Stomach smooth muscle (tissue), 2 donors: ENCODE measurements around the gene SPATA33.
A peak's percentile ranks its signal among the peaks of the same experiment; 100 is the strongest.
"Not testable (repeated sequence)": the region's sequence is repeated elsewhere in the genome, so short reads cannot be mapped to it uniquely, and the experiment has no call there.

Experiments
- H3K27ac ChIP-seq: one replicate; pipeline ENCODE4 v1.7.0; 2013; ENCODE audit warnings: mild to moderate bottlenecking, low read length, inconsistent platforms
- H3K27me3 ChIP-seq, 2 donors: one replicate each; pipeline ENCODE4 v1.7.0; 2013; ENCODE audit warnings: low read length in 2 of 2; ENCODE audit not compliant: insufficient read depth in 2 of 2, control insufficient read depth in 1 of 2
- H3K36me3 ChIP-seq, 2 donors: one replicate each; pipeline ENCODE4 v1.7.0; 2013; ENCODE audit warnings: low read length in 2 of 2; ENCODE audit not compliant: control insufficient read depth in 2 of 2, insufficient read depth in 2 of 2
- H3K4me1 ChIP-seq: one replicate; pipeline ENCODE4 v1.7.0; 2013; ENCODE audit warnings: low read length; ENCODE audit not compliant: control insufficient read depth, insufficient read depth
- H3K4me3 ChIP-seq, 2 donors: one replicate each; pipeline ENCODE4 v1.7.0; 2013; ENCODE audit warnings: low read length in 2 of 2
- H3K9ac ChIP-seq, 2 donors: one replicate each; pipeline ENCODE4 v1.7.0; 2013; ENCODE audit warnings: low read length in 2 of 2, mild to moderate bottlenecking in 1 of 2
- H3K9me3 ChIP-seq, 2 donors: one replicate each; pipeline ENCODE4 v1.7.0; 2013; ENCODE audit warnings: low read length in 2 of 2; ENCODE audit not compliant: control insufficient read depth in 2 of 2
- donor health status: healthy.
- donor health status: Pancreatic carcinoma.

Gene SPATA33

GRCh38 chr16:89695086-89695874, 37.6 kb downstream of the SPATA33 start:
- Histone ChIP-seq H3K4me1 (peaks cover 2% of the 10 kb centered on the region), H3K4me3 (no peak overlapping the region), H3K9ac (no peak overlapping the region), H3K27ac (no peak overlapping the region), H3K27me3 (no peaks in the 10 kb centered on the region), H3K36me3 (peaks cover 20 to 24% of the 10 kb centered on the region in 2 donors), H3K9me3 (no peaks in the 10 kb centered on the region)

- Histone ChIP-seq H3K4me3 (no peak overlapping the region), H3K27me3 (no peaks in the 10 kb centered on the region), H3K36me3 (peaks cover 20 to 24% of the 10 kb centered on the region in 2 donors), H3K9me3 (no peaks in the 10 kb centered on the region), H3K4me1 (peaks cover 10% of the 10 kb centered on the region), H3K9ac (no peak overlapping the region), H3K27ac (no peak overlapping the region)
Measured at GRCh38 chr16:89695875-89696669, 38.4 kb downstream of the SPATA33 start.

- Histone ChIP-seq H3K9ac (no peak overlapping the region), H3K27ac (no peak overlapping the region), H3K27me3 (peaks cover 0 to 1% of the 10 kb centered on the region in 2 donors), H3K9me3 (no peaks in the 10 kb centered on the region), H3K36me3 (peaks cover 15 to 18% of the 10 kb centered on the region in 2 donors), H3K4me3 (no peak overlapping the region), H3K4me1 (peaks cover 15% of the 10 kb centered on the region)
Measured at GRCh38 chr16:89696670-89697128, 39.1 kb downstream of the SPATA33 start.

GRCh38 chr16:89697161-89697615, 39.6 kb downstream of the SPATA33 start:
- Histone ChIP-seq H3K9me3 (no peaks in the 10 kb centered on the region), H3K27ac (no peak overlapping the region), H3K9ac (no peak overlapping the region), H3K27me3 (peaks cover 0 to 6% of the 10 kb centered on the region in 2 donors), H3K4me1 (peaks cover 19% of the 10 kb centered on the region), H3K36me3 (peaks cover 12 to 18% of the 10 kb centered on the region in 2 donors), H3K4me3 (no peak overlapping the region)

DNA sequence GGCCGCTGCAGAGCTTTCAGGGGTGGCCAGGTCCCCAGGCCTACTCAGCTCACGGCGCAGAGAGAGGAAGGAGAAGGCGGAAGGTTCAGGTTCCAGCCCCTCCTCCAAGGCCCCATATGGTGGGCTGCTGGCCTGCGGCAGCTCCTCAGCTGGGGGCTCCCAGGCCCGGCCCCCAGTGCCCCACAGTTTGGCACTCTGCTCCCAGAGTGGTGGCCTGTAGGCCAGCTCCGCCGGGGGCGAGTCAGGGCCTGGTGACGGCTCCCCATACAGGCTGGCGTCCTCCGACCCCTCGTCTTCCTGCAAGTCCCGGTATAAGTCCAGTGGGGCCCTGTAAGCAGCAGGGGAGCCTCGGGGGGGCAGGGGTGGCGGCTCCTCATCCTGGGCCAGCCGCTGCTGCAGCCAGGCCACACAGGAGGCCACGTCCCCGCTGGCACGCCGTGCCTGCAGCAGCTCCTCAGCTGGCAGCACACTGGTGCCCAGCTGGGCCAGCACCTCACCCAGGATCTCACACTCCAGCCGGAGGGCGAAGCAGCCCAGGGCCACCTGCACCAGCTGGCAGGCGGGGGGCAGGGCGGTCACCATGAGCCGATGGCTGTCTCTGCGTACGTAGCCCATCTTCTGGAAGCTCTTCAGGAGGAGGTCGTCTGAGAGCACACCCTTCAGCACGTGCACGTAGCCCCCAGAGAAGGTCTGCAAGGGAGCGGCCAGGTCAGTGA, 40.1 kb downstream of the SPATA33 start:
- Histone ChIP-seq H3K4me1 (peaks cover 19% of the 10 kb centered on the region), H3K9ac (no peak overlapping the region), H3K9me3 (no peaks in the 10 kb centered on the region), H3K27me3 (peaks cover 0 to 7% of the 10 kb centered on the region in 2 donors), H3K36me3 (peaks cover 11 to 14% of the 10 kb centered on the region in 2 donors), H3K4me3 (no peak overlapping the region), H3K27ac (no peak overlapping the region)

DNA sequence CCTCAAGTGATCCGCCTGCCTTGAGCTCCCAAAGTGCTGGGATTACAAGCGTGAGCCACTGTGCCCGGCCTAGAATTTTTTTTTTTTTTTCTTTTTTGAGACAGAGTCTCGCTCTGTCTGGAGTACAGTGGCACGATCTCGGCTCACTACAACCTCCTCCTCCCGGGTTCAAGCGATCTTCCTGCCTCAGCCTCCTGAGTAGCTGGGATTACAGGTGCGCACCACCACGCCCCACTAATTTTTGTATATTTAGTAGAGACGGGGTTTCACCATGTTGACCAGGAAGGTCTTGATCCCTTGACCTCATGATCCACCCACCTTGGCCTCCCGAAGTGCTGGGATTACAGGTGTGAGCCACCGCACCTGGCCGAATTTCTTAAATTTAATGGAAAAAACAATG, 41.1 kb downstream of the SPATA33 start:
- H3K36me3 ChIP-seq, H3K27ac ChIP-seq, H3K4me3 ChIP-seq, H3K9me3 ChIP-seq, H3K9ac ChIP-seq, H3K27me3 ChIP-seq: not testable (repeated sequence)
- peaks cover 19% of the 10 kb centered on the region for H3K4me1 ChIP-seq

DNA sequence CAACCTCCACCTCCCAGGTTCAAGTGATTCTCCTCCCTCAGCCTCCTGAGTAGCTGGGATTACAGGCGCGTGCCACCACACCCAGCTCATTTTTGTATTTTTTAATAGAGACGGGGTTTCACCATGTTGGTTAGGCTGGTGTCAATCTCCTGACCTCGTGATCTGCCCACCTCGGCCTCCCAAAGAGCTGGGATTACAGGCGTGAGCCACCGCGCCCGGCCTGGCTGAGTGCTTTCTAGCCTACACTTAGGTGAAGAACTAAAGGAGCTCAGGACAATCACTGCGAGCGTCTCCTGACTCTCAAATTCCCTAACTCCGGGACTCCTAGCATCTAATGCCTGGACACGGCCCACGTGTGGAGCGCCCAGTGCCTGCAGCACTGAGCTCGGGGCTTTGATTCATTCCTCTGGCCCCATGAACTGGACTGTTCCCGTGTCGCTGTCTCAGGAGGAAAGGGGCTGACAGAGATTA, 42.0 kb downstream of the SPATA33 start:
- H3K9me3 ChIP-seq, H3K36me3 ChIP-seq: not testable (repeated sequence)
- H3K27me3 ChIP-seq, result peaks cover 7 to 11% of the 10 kb centered on the region in 2 donors
- H3K9ac ChIP-seq, result peak overlapping the region in 1 of 2 donors; percentile 60
- peak overlapping the region; percentile 53 for H3K27ac ChIP-seq
- H3K4me3 ChIP-seq, result peak overlapping the region; percentile 75 to 78
- H3K4me1 ChIP-seq, result peaks cover 19% of the 10 kb centered on the region

DNA sequence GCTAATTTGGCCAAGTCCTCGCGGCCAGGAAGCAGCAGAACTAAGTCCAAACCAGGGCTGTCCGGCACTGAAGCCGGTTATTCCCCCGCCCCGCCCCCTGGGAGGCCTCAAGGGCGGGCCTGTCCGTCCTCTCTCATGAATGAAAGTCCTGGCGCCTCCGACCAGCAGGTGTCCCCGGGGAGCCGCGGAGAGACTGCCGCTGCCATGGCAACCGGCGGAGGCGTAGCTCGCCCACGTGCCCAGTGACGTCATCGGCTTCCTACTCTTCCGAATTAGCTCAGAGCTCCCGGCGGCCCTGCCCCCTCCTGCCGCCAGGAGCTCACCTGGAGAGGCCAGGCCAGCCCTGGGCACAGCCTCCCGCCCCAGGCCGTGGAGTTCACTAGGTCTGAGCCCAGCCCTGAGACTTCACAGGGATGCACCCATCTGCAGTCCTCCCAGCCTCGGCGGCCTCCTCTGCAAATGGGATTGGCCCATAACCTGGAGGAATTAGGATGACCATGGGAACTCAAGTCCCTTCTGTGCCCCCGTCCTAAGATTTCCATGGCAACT, 42.5 kb downstream of the SPATA33 start:
- Histone ChIP-seq H3K4me3 (peak overlapping the region; percentile 75 to 78), H3K4me1 (peaks cover 20% of the 10 kb centered on the region), H3K27ac (peak overlapping the region; percentile 53), H3K9me3 (no peaks in the 10 kb centered on the region), H3K36me3 (no peaks in the 10 kb centered on the region), H3K9ac (peak overlapping the region; percentile 55 to 60), H3K27me3 (peaks cover 7 to 14% of the 10 kb centered on the region in 2 donors)

DNA sequence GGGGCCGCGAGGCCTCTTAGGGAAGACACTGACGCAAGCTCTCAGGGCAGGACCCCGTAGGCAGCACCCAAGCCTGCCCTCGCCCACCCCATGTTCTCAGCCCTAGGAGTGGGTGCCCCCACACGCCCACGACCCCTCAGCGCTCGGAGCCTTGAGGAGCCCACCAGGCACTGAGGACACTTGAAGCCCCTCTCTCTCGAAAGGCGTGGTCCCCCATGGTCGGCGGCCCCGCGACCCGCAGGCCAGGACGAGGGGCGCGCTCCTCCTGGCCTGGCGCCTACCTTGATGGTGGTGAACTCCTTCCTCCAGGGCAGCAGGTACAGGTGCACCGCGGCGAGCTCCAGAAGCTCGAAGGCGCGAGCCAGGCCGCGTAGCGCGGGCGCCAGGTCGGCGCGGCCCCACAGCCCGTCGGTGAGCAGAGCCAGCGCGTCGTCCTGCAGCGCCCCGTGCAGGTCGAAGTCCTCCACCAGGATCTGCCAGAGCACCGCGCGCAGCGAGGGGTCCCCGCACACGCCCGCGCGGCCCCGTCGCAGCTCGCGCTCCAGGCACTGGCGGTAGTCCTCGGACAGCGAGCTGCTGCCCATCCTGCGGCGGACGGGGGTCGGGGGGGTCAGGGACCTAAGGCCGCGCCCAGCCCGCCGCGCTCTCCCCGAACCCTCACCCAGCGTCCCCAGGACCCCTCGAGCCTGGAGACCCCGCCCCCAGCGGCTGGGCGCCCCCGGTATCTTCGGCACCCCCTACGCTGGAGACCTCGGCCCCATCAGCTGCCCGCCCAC, 43.2 kb downstream of the SPATA33 start:
- Histone ChIP-seq H3K4me1 (peaks cover 21% of the 10 kb centered on the region), H3K4me3 (peak overlapping the region; percentile 75 to 78), H3K9me3 (no peaks in the 10 kb centered on the region), H3K36me3 (no peaks in the 10 kb centered on the region), H3K27me3 (peaks cover 7 to 14% of the 10 kb centered on the region in 2 donors), H3K27ac (peak overlapping the region; percentile 53), H3K9ac (peak overlapping the region; percentile 51 to 55)
